GM18517 (cell line): ENCODE data around the gene SLC9A7.

Source experiments
- ATAC-seq: cut with Tn5 transposase; IDR thresholded peaks from one replicate; pipeline ENCODE4 v1.9.1; 2021; ENCODE audit warnings: mild to moderate bottlenecking, moderate library complexity; ENCODE audit not compliant: unreplicated experiment

Gene SLC9A7

GRCh38 chrX:46707274-46707965 lies 51.5 kb downstream of the SLC9A7 start:
- no peak for ATAC-seq

- ATAC-seq, result peak; percentile 96
These were observed 54.0 kb downstream of the SLC9A7 start for GRCh38 chrX:46704767-46705386.

- ATAC-seq, result no peak
These were observed 54.9 kb downstream of the SLC9A7 start for GRCh38 chrX:46703980-46704379.

- ATAC-seq, result no peak
These were observed 60.2 kb downstream of the SLC9A7 start for GRCh38 chrX:46698691-46699090.

- no peak for ATAC-seq
These were observed 63.4 kb downstream of the SLC9A7 start for GRCh38 chrX:46695491-46695890.

- ATAC-seq, result no peak
These were observed 64.4 kb downstream of the SLC9A7 start for GRCh38 chrX:46694549-46694948.

- ATAC-seq, result peak; percentile 71
These were observed 65.8 kb downstream of the SLC9A7 start for GRCh38 chrX:46693149-46693548.

GRCh38 chrX:46690818-46691217 lies 68.1 kb downstream of the SLC9A7 start:
- no peak for ATAC-seq

GRCh38 chrX:46687619-46688018 lies 71.3 kb downstream of the SLC9A7 start:
- no peak for ATAC-seq

GRCh38 chrX:46686003-46686645 lies 72.8 kb downstream of the SLC9A7 start:
- ATAC-seq, result no peak

GRCh38 chrX:46683048-46683447 lies 75.9 kb downstream of the SLC9A7 start:
- ATAC-seq, result no peak

GRCh38 chrX:46681849-46682248 lies 77.1 kb downstream of the SLC9A7 start:
- ATAC-seq, result no peak

GRCh38 chrX:46678232-46678631 lies 80.7 kb downstream of the SLC9A7 start:
- ATAC-seq, result no peak

GRCh38 chrX:46676399-46677356 lies 82.2 kb downstream of the SLC9A7 start:
- ATAC-seq, result no peak

- ATAC-seq, result no peak
These were observed 85.1 kb downstream of the SLC9A7 start for GRCh38 chrX:46673620-46674359.

GRCh38 chrX:46670316-46670715 lies 88.6 kb downstream of the SLC9A7 start:
- no peak for ATAC-seq

- ATAC-seq, result no peak
These were observed 92.1 kb downstream of the SLC9A7 start for GRCh38 chrX:46666831-46667230.

- no peak for ATAC-seq
These were observed 93.4 kb downstream of the SLC9A7 start for GRCh38 chrX:46665232-46666152.

- ATAC-seq, result no peak
These were observed 96.5 kb downstream of the SLC9A7 start for GRCh38 chrX:46662188-46662958.
